GM04503 (cell line): ENCODE measurements around the gene KIF9.
"Not testable (repeated sequence)": the region's sequence is repeated elsewhere in the genome, so short reads cannot be mapped to it uniquely, and the experiment has no call there.

Source experiments
- DNase-seq: peaks from one replicate; pipeline ENCODE4 v3.0.0-alpha.2; 2012; ENCODE audit warnings: low read depth

Gene KIF9

DNA sequence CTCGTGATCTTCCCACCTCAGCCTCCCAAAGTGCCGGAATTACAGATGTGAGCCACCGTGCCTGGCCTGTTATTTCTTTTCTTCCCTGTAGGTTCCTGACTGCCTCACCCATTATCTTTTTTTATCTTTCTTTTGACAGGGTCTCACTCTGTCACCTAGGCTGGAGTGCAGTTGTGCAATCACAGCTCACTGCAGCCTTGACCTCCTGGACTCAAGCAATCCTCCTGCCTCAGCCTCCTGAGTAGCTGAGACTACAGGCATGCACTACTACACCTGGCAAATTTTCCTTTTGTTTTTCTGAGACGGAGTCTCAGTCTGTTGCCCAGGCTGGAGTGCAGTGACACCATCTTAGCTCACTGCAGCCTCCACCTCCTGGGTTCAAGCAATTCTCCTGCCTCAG is 100.9 kb downstream of the KIF9 start:
- DNase-seq = not testable (repeated sequence)

- not testable (repeated sequence) for DNase-seq
Measured at GRCh38 chr3:47180011-47180410, 102.6 kb downstream of the KIF9 start.
